GM21390 (cell line): ENCODE data around the gene ITGA8.
"Not testable (repeated sequence)": the region's sequence is repeated elsewhere in the genome, so short reads cannot be mapped to it uniquely, and the experiment has no call there.

Experiments used
- ATAC-seq: cut with Tn5 transposase; IDR thresholded peaks from one replicate; pipeline ENCODE4 v1.9.1; 2021; ENCODE audit not compliant: unreplicated experiment

ITGA8 gene

DNA sequence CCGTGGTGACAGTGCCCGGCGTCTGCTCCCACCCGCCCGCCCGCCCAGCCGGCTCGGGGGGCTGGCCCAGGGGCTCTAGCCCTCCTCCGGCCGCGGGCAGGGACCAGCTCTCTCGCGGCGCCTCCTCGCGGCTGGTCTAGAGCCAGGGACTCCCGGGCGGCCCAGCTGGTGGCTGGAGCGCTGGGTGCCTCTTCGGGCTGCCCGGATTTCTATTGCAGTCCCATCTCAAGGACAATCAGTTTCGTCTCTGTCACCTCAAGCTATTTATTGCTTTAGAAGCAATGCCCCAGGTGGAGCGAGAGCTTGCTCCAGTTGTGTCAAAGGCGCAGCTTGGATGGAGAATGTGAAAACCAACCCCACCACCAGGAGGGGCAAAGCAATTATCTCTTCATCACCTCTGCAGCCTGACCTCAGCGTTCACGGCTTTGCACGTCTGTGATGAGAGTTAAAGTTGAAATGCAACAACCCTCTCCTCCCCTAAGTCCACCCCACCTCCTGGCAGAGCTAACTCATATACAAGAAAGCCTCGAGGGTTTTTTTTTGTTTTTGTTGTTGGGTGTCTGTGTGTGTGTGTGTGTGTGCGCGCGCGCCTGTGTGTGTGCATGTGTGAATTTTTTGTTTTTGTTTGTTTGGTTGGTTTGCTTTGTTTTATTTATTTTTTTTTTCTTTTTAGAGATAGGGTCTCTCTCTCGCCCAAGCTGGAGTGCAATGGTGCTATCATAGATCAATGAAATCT lies at the start of gene ITGA8:
ITGA8 (minus strand) TSS at position 24 of the 736 bp plus-strand sequence. CDS start 151 bp downstream, outside the sequence.
- ATAC-seq: no peak

DNA sequence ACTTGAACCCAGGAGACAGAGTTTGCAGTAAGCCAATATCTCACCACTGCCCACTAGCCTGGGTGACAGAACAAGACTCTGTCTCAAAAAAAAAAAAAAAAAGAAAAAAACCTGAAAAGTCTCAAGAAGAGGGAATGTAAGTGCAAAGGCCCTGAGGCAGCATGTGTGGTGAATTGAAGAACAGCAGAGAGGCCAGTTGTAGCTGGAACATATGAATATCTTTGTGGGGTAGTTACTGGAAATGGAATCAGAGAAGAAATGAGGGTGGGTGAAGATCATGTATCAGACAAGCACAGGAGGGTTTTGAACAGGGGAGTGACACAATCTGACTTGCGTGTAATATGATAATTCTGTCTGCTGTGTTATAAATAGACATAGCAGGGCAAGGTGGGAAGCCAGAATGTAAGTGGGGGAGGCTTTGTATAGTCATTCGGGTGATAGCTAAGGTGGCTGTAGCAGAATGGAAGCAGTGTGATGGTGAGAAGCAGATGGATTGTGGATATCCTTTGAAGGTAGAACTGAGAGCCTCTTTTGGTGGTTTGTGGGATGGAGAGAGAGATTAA lies 45.3 kb upstream of the ITGA8 start:
- ATAC-seq: no peak

DNA sequence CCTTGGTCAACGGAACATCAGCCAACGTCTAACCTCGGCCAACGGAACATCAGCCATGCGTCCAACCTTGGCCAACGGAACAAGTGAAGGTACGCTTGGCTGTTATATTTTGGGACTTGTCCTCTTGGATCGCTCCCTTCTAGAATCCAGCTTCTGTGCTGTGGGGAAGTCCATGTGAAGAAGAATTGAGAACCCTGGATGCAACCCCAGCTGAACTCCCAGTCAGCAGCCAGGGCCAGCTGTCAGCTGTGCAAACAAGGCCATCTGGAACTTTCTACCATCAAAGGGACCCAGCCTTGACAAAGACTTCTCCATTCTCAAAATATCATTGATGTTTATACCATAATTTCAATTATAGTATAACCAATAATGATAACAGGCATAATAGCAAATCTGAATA lies 43.3 kb upstream of the ITGA8 start:
- ATAC-seq: no peak

DNA sequence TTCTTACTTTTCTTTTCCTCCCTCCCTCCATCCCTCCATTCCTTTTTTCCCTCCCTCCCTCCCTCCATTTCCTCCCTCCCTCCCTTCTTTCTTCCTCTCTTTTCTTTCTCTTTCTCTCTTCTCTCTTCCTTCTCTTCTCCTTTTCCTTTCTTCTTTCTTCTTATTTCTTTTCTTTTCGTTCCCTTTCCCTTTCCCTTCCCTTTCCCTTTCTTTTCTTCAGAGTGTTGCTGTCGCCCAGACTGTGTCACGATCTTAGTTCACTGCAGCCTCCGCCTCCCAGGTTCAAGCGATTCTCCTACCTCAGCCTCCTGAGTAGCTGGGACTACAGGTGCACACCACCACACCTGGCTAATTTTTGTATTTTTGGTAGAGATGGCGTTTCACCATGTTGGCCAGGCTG lies 42.5 kb upstream of the ITGA8 start:
- ATAC-seq: not testable (repeated sequence)

DNA sequence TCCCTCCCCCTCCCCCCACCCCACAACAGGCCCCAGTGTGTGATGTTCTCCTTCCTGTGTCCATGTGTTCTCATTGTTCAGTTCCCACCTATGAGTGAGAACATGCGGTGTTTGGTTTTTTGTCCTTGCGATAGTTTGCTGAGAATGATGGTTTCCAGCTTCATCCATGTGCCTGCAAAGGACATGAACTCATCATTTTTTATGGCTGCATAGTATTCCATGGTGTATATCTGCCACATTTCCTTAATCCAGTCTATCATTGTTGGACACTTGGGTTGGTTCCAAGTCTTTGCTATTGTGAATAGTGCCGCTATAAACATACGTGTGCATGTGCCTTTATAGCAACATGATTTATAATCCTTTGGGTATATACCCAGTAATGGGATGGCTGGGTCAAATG lies 41.5 kb upstream of the ITGA8 start:
- not testable (repeated sequence) for ATAC-seq

DNA sequence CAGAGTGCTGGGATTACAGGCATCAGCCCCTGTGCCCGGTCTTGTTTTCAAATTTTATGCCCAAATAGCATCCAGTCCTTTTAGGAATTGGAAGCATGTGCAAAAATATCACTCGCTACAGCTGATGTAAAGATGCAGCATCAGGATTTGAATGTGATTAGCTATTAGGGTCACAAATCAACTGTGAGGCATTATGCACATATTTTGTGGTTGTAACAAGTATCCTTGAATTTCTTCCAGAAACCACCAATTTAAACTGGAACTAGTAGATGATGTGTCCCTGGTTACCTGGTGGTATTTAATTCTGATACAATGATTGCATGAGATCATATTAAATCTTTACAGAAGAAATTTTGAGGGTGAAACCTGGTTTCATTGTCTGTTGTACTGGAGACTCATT lies 41.0 kb upstream of the ITGA8 start:
- no peak for ATAC-seq

DNA sequence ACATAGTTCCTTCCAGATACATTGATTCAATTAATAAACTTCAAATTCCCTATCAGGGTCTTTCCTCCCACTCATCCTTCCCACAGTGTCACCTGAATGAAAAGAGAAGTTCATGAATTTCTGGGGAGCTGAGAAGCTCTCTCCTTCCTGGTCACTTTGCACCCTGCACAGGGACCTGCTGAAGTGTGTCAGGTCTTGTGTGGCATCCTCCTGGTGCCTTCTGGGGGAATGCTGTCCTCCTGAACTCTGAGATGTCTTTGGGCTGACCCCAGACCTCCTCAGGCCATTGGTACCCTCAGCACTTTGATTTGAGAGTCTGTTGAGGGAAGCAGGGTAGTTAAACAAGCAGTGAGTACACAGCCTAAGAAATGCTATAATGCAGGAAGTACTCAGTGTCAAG lies 39.5 kb upstream of the ITGA8 start:
- no peak for ATAC-seq

DNA sequence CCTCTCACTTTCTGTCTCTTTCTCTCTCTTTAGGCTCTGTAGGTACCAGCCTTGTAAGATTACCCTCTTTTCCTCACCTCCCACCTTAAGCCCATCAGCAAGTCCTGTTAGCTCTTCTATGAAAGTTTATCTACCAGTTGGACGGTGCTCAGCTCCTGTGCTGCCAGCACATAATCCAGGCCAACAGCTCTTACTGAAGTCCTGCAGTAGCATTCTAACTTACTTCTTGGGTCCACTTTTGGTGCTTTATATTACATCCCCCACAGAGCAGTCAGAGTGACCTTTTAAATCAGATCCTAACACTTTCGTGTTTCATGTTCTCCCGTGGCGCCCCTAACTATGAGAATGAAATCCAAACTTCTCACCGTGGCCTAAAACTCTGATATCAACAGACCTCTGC lies 38.9 kb upstream of the ITGA8 start:
- ATAC-seq: no peak

DNA sequence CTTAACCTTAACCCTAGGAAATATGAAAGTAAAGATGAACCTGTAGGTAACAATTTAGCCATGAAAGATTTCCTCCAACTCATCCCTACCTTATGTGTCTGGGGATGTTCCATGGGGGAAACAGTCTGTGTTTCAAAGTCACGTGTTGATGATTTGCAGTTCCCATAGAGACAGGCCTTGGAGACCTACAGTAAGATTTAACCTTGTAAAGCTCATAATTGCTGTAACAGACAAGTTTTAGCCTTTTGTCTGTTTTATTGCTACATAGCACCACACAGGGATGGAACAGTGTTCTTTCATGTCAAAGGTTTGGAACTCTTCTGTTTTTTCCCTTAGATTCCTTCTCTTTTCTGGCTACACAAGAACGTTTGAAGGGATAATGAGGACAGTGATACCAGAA lies 35.2 kb upstream of the ITGA8 start:
- ATAC-seq: no peak

DNA sequence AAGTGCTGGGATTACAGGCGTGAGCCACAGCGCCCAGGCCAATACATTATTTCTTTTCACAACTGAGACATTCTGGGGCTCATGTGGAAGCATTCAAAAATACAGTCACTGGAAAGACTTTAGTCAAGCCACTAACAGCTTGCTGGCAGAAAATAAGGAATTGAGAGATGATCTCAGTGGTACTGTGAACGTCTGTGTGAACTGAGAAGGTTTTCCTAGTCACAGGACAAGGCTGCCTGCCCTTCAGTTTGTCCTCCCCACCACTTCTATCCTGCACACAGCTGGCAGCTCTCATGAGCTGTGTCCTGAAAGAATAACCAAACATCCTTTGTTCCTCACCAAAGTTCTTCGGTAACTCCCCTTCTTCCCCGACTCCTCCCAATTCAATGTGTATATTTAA lies 31.3 kb upstream of the ITGA8 start:
- no peak for ATAC-seq

DNA sequence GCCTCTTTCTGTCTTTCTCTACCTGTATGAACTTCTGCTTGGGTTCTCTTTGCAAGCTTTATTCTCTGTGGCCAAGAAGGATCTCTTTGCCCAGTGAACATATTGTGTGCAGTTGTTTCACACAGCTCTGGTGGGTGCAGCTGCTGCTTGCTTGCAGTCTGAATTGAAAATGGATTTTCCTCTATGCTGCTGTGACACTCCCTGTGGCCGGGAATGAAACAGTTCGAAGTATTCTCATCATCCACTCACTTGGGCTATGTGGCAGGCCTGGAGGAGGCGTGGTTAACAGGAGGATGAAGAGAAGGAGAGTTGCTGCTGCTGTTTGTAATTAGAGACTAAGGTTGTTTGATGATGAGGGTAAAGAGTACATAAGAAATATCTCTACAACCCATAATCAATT lies 28.4 kb upstream of the ITGA8 start:
- ATAC-seq: no peak

DNA sequence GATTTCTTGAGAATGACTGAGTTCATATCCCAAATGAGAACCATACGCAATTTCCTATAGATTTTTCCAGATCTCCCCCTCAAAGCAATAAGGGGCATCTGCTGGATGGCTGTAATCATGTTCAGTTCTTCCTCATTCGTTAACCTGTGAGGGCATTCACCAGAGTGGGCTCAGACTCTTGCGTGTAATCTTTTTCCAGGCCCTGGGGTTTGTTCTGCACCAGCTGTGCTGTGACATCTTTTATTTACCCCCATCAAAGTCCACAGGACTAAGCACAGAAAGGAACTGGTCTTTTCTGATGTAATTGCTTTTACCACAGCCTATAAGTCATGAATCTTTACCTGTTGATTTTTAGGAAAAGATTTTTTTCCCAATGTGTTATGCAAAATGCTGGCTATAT lies 27.9 kb upstream of the ITGA8 start:
- no peak for ATAC-seq

DNA sequence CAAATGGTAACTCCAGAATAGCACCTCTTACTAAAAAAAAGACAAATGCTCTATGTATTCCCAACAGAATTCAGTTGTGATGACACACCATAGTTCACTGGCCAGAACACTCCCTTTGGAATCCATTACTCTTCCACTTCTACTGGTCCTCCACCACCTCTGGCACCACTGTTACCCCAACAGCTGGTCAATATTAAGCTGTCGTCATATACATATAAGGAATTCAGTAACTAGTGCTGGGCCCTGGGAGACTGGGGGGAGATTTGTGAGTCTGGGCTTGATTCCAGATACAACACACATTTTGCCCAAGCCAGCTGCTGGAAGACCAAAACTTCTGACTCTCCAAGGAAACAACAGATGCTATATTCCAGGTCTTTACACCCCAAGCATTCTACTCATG lies 26.0 kb upstream of the ITGA8 start:
- ATAC-seq: no peak

DNA sequence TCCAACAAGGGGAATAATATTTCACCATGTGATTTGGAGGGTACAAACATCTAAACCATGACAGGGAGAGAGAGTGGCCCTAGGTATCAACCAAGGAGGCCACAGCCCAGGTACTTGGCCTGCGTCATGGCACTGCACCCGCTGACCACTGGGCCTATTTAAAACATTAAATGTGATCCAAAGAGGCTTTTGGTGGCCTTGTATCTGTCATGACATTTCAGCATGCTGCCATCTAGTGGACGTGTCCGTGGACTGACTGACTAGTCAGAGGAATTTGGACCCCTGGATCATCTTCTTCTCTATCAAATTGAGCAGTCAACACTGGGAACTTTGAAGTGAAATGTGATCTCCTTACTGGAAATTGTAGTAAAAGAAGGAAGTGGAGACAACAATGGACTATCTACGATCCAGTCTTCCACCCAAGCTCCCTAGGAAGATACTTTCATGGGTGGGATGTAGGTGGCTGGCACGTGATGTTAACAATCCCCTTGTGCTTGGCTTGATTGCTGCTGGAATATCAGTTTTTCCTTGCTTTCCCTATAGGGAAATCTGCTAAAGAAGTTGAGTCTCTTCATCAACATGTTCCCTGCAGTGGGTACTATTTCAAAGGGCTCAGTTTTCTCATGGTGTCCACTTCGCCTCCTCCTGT lies 24.6 kb upstream of the ITGA8 start:
- peak; percentile 65 for ATAC-seq

DNA sequence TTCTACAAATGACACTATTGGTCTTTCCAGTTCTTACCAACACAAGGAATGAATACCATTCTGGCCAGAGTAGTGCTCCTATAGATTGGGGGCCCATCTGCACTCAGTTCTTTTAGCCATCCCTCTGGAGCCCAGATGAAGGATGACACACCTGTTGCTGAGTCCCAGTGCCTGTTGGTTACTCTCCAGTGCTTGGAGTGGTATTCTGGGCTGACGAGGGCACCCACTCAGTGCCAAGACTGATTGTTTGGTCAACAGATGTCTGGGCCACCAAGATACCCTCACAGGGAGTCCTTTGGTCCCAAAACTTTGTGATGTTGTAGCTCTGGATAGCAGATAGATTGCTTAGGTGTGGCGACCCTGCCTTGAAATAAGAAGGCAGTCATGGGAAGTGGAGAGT lies 23.7 kb upstream of the ITGA8 start:
- ATAC-seq: no peak

DNA sequence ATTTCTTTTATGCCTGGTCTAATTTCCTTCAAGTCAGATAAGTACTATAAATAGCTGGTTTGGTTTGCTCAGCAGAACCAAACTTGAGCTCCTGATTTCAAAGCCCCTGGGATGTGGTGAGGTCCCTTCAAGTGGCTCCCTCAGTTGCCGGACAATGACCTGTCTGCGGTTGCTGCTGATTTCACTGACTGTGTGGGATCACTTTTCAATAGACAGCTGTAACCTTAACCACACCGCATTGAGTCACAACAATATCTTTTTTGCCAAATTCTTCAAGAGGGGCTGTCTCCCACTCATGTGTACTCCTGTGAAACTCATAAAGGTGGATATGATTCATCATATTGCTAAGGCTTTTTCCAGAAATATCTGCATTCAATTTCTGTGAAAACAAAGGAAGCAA lies 23.1 kb upstream of the ITGA8 start:
- ATAC-seq: no peak

DNA sequence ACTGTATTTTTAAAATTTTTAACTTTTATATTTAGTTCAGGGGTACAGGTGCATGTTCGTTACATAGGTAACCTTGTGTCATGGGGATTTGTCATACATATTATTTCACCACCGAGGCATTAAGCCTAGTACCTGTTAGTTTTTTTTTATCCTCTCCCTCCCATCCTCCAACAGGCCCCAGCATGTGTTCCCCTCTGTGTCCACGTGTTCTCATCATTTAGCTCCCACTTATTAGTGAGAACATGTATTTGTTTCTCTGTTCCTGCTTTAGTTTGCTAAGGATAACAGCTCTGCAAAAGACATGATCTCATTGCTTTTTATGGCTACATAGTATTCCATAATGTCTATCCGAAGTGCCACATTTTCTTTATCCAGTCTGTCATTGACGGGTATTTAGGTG lies 22.4 kb upstream of the ITGA8 start:
- no peak for ATAC-seq

DNA sequence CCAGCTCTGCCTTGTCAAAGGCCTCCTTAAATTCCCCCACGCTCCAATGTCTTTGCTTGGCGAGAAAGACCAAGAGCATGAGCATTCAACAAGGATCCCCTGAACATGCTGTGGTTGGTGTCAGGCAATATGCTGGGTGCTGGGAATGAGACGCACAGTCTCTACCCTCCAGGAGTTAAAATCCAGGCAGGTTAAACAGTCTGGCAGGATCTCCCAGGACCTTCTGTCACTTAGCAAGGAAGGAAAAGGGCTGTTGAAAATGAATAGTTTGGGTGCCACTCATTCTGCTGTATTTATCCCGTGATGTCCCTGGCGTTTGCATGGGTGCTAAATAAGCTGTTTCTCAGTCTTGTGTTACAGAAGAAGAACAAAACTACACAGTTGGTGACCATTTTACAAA lies 21.9 kb upstream of the ITGA8 start:
- ATAC-seq: no peak

DNA sequence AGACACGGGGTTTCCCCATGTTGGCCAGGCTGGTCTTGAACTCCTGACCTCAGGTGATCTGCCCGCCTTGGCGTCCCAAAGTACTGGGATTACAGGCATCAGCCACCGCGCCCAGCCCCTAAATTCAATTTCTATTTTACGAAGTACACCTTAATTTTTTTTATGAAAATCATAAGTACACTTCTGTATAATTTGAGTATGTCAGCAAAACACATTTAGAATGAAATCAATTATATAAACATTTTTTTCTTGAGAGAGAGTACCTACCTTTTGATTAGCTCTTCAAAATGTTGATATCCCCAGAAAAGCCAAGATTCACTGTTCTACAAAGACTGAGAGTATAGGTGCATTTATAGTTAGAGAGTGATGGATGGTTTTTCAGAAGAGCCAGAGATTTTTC lies 20.5 kb upstream of the ITGA8 start:
- ATAC-seq: no peak

DNA sequence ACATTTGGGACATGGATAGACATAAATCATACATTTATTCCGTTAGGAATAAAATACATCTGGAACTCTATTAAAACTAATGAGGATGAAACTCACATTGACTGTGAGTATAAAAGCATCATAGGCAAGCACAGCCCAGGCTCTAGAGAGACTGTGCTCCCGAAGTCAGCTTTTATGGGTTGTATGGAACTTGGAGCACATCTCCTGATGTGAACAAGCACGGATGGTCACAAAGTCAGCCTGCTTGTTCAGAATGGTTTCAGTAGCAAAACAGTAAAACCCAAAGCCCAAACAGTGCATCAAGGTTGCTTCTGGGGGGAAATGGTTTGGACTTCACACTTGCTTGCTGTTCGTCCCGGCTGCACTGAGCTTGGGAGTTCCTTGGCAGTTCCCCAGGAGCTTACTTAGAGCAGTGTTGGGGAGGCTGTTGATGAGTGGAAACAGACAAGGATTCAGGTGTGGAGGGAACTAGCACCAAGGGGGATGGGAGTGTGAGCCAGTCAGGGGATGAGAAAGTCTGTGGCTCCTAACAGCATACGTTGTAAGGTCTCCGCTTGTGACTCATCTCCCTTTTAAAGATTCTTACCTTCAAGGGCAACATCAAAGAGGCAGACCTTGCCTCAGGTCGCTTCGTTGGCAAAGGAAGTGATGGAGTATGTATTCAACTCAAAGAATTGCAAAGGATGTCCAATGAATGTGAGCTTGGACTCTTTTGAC lies 19.7 kb upstream of the ITGA8 start:
- ATAC-seq: no peak

DNA sequence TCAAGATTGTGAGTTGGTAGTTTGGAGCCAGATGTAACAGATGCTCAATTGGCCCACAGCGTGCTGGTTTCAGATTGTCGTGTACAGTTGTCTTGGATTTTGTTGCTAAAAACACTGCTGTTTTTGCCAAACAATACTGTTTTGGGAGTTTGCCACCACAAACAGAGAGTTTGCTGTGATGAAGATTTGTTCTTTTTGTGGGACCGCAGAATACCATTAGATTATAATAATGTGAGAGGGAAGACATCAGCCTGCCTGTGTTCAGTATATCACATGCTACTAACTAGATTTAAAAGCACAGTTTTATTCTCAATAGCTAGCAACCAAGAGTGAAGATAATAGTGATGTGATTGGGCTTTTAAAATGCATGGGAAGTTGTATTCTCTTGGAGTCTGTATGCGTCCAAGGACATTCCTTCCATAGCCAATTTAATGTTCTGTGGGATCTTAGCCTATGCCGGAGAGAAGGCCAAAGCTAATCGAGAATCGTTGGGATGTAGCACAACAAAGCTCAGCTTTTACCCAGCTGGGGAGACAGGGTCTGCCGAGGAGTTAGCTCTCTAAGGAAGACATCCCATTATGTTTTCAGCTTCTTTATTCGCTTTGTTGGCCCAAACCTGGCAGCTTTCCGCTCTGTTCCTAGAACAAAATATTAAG lies 18.7 kb upstream of the ITGA8 start:
- ATAC-seq: no peak
